Stimulated activated CD4-positive, alpha-beta T cell treated with anti-CD3 and anti-CD28 coated beads, TNF-alpha, amount 100 ng/mL, for 4 hours (primary cell): ENCODE results near the gene BRMS1L.

Source experiments
- DNase-seq, 3 experiments: peaks; one replicate each; pipeline ENCODE4 v3.0.0-alpha.2; 2020; ENCODE audit warnings: low read depth in 3 of 3

The BRMS1L gene

GRCh38 chr14:35865611-35866324 lies 39.6 kb downstream of the BRMS1L start:
- DNase-seq = no peak

- no peak for DNase-seq
Measured at GRCh38 chr14:35866595-35867279, 40.6 kb downstream of the BRMS1L start.

GRCh38 chr14:35867280-35867629 lies 41.1 kb downstream of the BRMS1L start:
- no peak for DNase-seq

GRCh38 chr14:35875296-35875695 lies 49.2 kb downstream of the BRMS1L start:
- no peak for DNase-seq

- DNase-seq = no peak
Measured at GRCh38 chr14:35877276-35877675, 51.1 kb downstream of the BRMS1L start.

- no peak for DNase-seq
Measured at GRCh38 chr14:35878272-35879150, 52.4 kb downstream of the BRMS1L start.

- DNase-seq = no peak
Measured at GRCh38 chr14:35879151-35879648, 53.1 kb downstream of the BRMS1L start.

GRCh38 chr14:35879654-35880249 lies 53.6 kb downstream of the BRMS1L start:
- DNase-seq = no peak

- DNase-seq = no peak
Measured at GRCh38 chr14:35881280-35881679, 55.1 kb downstream of the BRMS1L start.

GRCh38 chr14:35883677-35884293 lies 57.6 kb downstream of the BRMS1L start:
- DNase-seq = no peak

GRCh38 chr14:35890308-35890707 lies 64.2 kb downstream of the BRMS1L start:
- no peak for DNase-seq

GRCh38 chr14:35895256-35895655 lies 69.1 kb downstream of the BRMS1L start:
- no peak for DNase-seq

GRCh38 chr14:35897616-35898111 lies 71.5 kb downstream of the BRMS1L start:
- no peak for DNase-seq

GRCh38 chr14:35898217-35898775 lies 72.2 kb downstream of the BRMS1L start:
- no peak for DNase-seq

- no peak for DNase-seq
Measured at GRCh38 chr14:35900741-35901140, 74.6 kb downstream of the BRMS1L start.

GRCh38 chr14:35909665-35910064 lies 83.5 kb downstream of the BRMS1L start:
- DNase-seq = no peak

- no peak for DNase-seq
Measured at GRCh38 chr14:35910191-35910590, 84.1 kb downstream of the BRMS1L start.

- no peak for DNase-seq
Measured at GRCh38 chr14:35911097-35911496, 85.0 kb downstream of the BRMS1L start.

- no peak for DNase-seq
Measured at GRCh38 chr14:35915185-35915584, 89.0 kb downstream of the BRMS1L start.

GRCh38 chr14:35915775-35916174 lies 89.6 kb downstream of the BRMS1L start:
- DNase-seq = no peak
